IPS-15b (cell line): ENCODE data around the gene CACNA1C.

Experiments used
- H3K27me3 ChIP-seq: one replicate; pipeline ENCODE4 v1.6.1; 2013; ENCODE audit warnings: low read length; ENCODE audit not compliant: control insufficient read depth, insufficient read depth
- H3K36me3 ChIP-seq: one replicate; pipeline ENCODE4 v1.6.1; 2013; ENCODE audit warnings: low read length; ENCODE audit not compliant: control insufficient read depth, insufficient read depth
- H3K4me1 ChIP-seq: one replicate; pipeline ENCODE4 v1.6.1; 2013; ENCODE audit warnings: mild to moderate bottlenecking, low read length; ENCODE audit not compliant: control insufficient read depth, insufficient read depth
- H3K4me3 ChIP-seq: one replicate; pipeline ENCODE4 v1.5.1; 2013; ENCODE audit warnings: low read depth, low read length
- H3K9ac ChIP-seq: one replicate; pipeline ENCODE4 v1.6.1; 2013; ENCODE audit warnings: low read depth, mild to moderate bottlenecking, low read length
- H3K9me3 ChIP-seq: one replicate; pipeline ENCODE4 v1.6.1; 2013; ENCODE audit warnings: mild to moderate bottlenecking, low read length; ENCODE audit not compliant: control insufficient read depth, insufficient read depth

The CACNA1C gene

GRCh38 chr12:2152134-2152533 lies 99.3 kb downstream of the CACNA1C start:
- H3K4me1 ChIP-seq: no peaks in the 10 kb centered on the region
- H3K36me3 ChIP-seq: no peaks in the 10 kb centered on the region
- no peaks in the 10 kb centered on the region for H3K27me3 ChIP-seq
- H3K9ac ChIP-seq: no peak overlapping the region
- no peaks in the 10 kb centered on the region for H3K9me3 ChIP-seq
- H3K4me3 ChIP-seq: no peak overlapping the region

- Histone ChIP-seq H3K4me1 (no peaks in the 10 kb centered on the region), H3K27me3 (no peaks in the 10 kb centered on the region), H3K9me3 (no peaks in the 10 kb centered on the region), H3K36me3 (no peaks in the 10 kb centered on the region), H3K9ac (no peak overlapping the region), H3K4me3 (no peak overlapping the region)
Observed at GRCh38 chr12:2154050-2154449, 101.3 kb downstream of the CACNA1C start.

- Histone ChIP-seq H3K9me3 (no peaks in the 10 kb centered on the region), H3K9ac (no peak overlapping the region), H3K36me3 (no peaks in the 10 kb centered on the region), H3K4me1 (no peaks in the 10 kb centered on the region), H3K4me3 (no peak overlapping the region), H3K27me3 (no peaks in the 10 kb centered on the region)
Observed at GRCh38 chr12:2154521-2154920, 101.7 kb downstream of the CACNA1C start.

GRCh38 chr12:2156333-2156732 lies 103.5 kb downstream of the CACNA1C start:
- no peak overlapping the region for H3K4me3 ChIP-seq
- no peak overlapping the region for H3K9ac ChIP-seq
- no peaks in the 10 kb centered on the region for H3K4me1 ChIP-seq
- no peaks in the 10 kb centered on the region for H3K27me3 ChIP-seq
- H3K9me3 ChIP-seq: no peaks in the 10 kb centered on the region
- H3K36me3 ChIP-seq: no peaks in the 10 kb centered on the region

GRCh38 chr12:2160043-2160442 lies 107.3 kb downstream of the CACNA1C start:
- Histone ChIP-seq H3K27me3 (no peaks in the 10 kb centered on the region), H3K9me3 (no peaks in the 10 kb centered on the region), H3K4me3 (no peak overlapping the region), H3K9ac (no peak overlapping the region), H3K36me3 (no peaks in the 10 kb centered on the region), H3K4me1 (no peaks in the 10 kb centered on the region)

GRCh38 chr12:2161473-2161872 lies 108.7 kb downstream of the CACNA1C start:
- Histone ChIP-seq H3K27me3 (no peaks in the 10 kb centered on the region), H3K9me3 (no peaks in the 10 kb centered on the region), H3K9ac (no peak overlapping the region), H3K4me3 (no peak overlapping the region), H3K4me1 (no peaks in the 10 kb centered on the region), H3K36me3 (no peaks in the 10 kb centered on the region)

GRCh38 chr12:2163177-2163941 lies 110.6 kb downstream of the CACNA1C start:
- Histone ChIP-seq H3K27me3 (no peaks in the 10 kb centered on the region), H3K9me3 (no peaks in the 10 kb centered on the region)

GRCh38 chr12:2165021-2165420 lies 112.2 kb downstream of the CACNA1C start:
- Histone ChIP-seq H3K36me3 (no peaks in the 10 kb centered on the region), H3K9ac (no peak overlapping the region), H3K4me1 (no peaks in the 10 kb centered on the region), H3K9me3 (no peaks in the 10 kb centered on the region), H3K4me3 (no peak overlapping the region), H3K27me3 (no peaks in the 10 kb centered on the region)

More at GRCh38 chr12:2163177-2163941, 110.6 kb downstream of the CACNA1C start:
- no peak overlapping the region for H3K9ac ChIP-seq
- H3K4me3 ChIP-seq: no peak overlapping the region
- no peaks in the 10 kb centered on the region for H3K36me3 ChIP-seq
- H3K4me1 ChIP-seq: no peaks in the 10 kb centered on the region

- no peak overlapping the region for H3K9ac ChIP-seq
- H3K36me3 ChIP-seq: no peaks in the 10 kb centered on the region
- H3K4me3 ChIP-seq: no peak overlapping the region
- no peaks in the 10 kb centered on the region for H3K4me1 ChIP-seq
- no peaks in the 10 kb centered on the region for H3K9me3 ChIP-seq
- no peaks in the 10 kb centered on the region for H3K27me3 ChIP-seq
Observed at GRCh38 chr12:2165927-2166326, 113.1 kb downstream of the CACNA1C start.

GRCh38 chr12:2166696-2167095 lies 113.9 kb downstream of the CACNA1C start:
- Histone ChIP-seq H3K36me3 (no peaks in the 10 kb centered on the region), H3K4me1 (no peaks in the 10 kb centered on the region), H3K27me3 (no peaks in the 10 kb centered on the region), H3K9ac (no peak overlapping the region), H3K4me3 (no peak overlapping the region), H3K9me3 (no peaks in the 10 kb centered on the region)

GRCh38 chr12:2167231-2167630 lies 114.4 kb downstream of the CACNA1C start:
- Histone ChIP-seq H3K9me3 (no peaks in the 10 kb centered on the region), H3K4me3 (no peak overlapping the region), H3K36me3 (no peaks in the 10 kb centered on the region), H3K4me1 (no peaks in the 10 kb centered on the region), H3K27me3 (no peaks in the 10 kb centered on the region), H3K9ac (no peak overlapping the region)

- Histone ChIP-seq H3K9me3 (no peaks in the 10 kb centered on the region), H3K9ac (no peak overlapping the region), H3K4me1 (no peaks in the 10 kb centered on the region), H3K4me3 (no peak overlapping the region), H3K27me3 (no peaks in the 10 kb centered on the region), H3K36me3 (no peaks in the 10 kb centered on the region)
Observed at GRCh38 chr12:2168808-2169207, 116.0 kb downstream of the CACNA1C start.
